CD4-positive, alpha-beta T cell treated with Interleukin-6 for 4 hours (primary cell): ENCODE results near the gene DDIAS.

Source experiments
- DNase-seq: peaks from one replicate; pipeline ENCODE4 v3.0.0-alpha.2; 2020; ENCODE audit warnings: mixed read lengths

Gene DDIAS

DNA sequence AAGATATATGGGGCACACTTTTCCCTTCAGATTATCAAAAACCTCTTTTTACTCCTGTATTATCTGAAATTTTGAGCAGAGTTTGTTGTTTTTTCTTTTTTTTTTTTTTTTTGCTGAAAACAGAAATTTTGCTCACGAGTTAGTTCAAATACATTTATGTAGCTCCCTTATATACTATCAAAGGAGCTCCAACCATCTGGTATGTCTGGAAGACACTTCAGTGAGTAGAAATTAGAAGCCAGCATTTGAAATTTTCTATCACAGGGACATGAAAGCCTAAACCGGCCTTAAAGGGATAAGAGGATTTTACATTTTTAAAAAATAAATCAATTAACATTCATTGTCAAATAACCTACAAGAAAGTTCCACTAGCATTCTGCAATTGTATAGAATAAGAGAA is 73.3 kb downstream of the DDIAS start:
- DNase-seq: no peak

DNA sequence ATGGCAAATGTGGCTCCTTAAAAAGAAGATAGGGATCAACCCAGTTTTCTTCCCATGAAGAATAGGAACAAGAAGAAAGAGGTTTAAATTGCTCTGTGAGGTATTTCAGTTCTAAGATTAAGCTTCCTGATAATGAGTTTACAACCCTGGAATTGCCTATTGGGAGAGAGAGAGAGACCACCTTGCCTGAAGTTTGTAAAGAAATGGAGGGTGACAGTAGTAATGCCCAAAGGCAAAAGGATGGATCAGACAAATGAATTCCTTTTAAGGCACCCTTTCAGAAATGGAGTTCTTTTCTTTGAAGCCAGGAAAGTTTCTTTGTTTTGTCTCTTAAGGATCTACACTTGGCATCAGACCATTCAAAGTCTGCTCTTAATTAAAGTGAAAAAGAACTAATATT is 74.3 kb downstream of the DDIAS start:
- no peak for DNase-seq

DNA sequence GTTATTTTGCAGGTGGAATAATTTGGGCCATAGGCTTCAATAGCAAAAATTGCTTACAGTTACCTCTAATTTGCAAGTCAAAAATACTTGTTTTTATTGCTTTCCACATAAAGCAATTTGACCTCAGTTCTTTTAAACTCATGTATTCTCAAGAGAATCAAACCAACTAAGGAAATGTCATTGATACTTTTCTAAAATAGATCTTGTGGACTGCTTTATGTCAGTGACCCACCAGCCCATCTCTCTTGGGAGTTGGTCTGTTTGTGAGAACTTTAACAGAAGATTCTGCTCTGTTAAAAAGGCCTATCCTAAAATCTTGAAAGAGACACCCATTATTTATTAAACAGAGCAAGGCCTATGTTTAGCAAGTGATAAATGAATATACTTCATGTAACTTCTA is 75.2 kb downstream of the DDIAS start:
- DNase-seq: no peak

- DNase-seq: no peak
These were observed 77.0 kb downstream of the DDIAS start for GRCh38 chr11:82978422-82979099.

- no peak for DNase-seq
These were observed 78.3 kb downstream of the DDIAS start for GRCh38 chr11:82979824-82980223.

GRCh38 chr11:82980292-82980691 is 78.8 kb downstream of the DDIAS start:
- DNase-seq: no peak

- no peak for DNase-seq
These were observed 79.4 kb downstream of the DDIAS start for GRCh38 chr11:82980947-82981346.

GRCh38 chr11:82981852-82982251 is 80.3 kb downstream of the DDIAS start:
- DNase-seq: no peak
